K562 (cell line): ENCODE results near the gene RAE1. TPM values are rescaled to one million over a fixed set of nuclear protein-coding genes. Genes with fewer than 3 reads are reported as not detected.

Source experiments
- ATAC-seq: fragments of 200-7000 bp; cut with Tn5 transposase; 3 replicates; pipeline ENCODE4 v1.9.1; 2020; ENCODE audit warnings: moderate library complexity
- BruUV-seq: library from RNA; stranded (reverse); fragments of 400-500 nt; replicated peaks from 2 replicates; lab custom pipeline; 2021; lab: Mats Ljungman, UMichigan
- CTCF ChIA-PET: fragments of 300-600 bp; formaldehyde crosslinking; extraction: SDS; loops from one replicate; lab custom pipeline; 2021; ENCODE audit warnings: low intra/inter-chr PET ratio; lab: Yijun Ruan, JAX
- POLR2A ChIA-PET: fragments of 300-600, 350-650 bp; sonication (Branson Sonifier 250); formaldehyde crosslinking; extraction: SDS; loops from one replicate; lab custom pipeline; 2021; ENCODE audit warnings: antibody characterized with exemption, inconsistent platforms; lab: Yijun Ruan, JAX
- DNase-seq, 4 experiments: peaks; one replicate each; pipeline versions ENCODE4 v3.0.0 to v3.0.0-alpha.2; 2011 to 2018; ENCODE audit warnings: low spot score in 3 of 4, mixed read lengths in 3 of 4; ENCODE audit errors: extremely low read depth in 1 of 4
- FAIRE-seq: peaks from 2 replicates; lab custom pipeline; 2011; peaks lifted over from hg19 to GRCh38; lab: Jason Lieb, UNC
- H2AFZ ChIP-seq: 2 replicates; pipeline ENCODE4 v1.6.0; 2011; ENCODE audit warnings: low read depth, low read length, control low read depth, inconsistent platforms
- H3K27ac ChIP-seq: fragments of 200-600 bp; 3 replicates; pipeline ENCODE4 v1.8.0; 2011; ENCODE audit warnings: low read depth, mild to moderate bottlenecking, control low read depth, inconsistent platforms, low read length, moderate library complexity, mixed read lengths; ENCODE audit errors: extremely low read depth
- H3K27me3 ChIP-seq, 2 experiments: fragments of 300-600 bp in 1 of 2; 2 replicates in 1 of 2; 3 replicates in 1 of 2; pipeline versions ENCODE4 v1.6.0 to v1.8.0; 2011; ENCODE audit warnings: inconsistent platforms in 2 of 2, low read length in 2 of 2, mild to moderate bottlenecking in 1 of 2, mixed read lengths in 1 of 2, moderate library complexity in 1 of 2; ENCODE audit not compliant: control insufficient read depth in 2 of 2, insufficient read depth in 2 of 2
- H3K36me3 ChIP-seq: fragments of 300-600 bp; 3 replicates; pipeline ENCODE4 v1.8.0; 2011; ENCODE audit warnings: mild to moderate bottlenecking, low read length, inconsistent platforms; ENCODE audit not compliant: control insufficient read depth, insufficient read depth
- H3K4me1 ChIP-seq, 2 experiments: fragments of 200-600 bp in 1 of 2; replicated peaks in 1 of 2; 2 replicates in 1 of 2; 3 replicates in 1 of 2; pipeline versions ENCODE4 v1.5.1 to v1.8.0; 2011; ENCODE audit warnings: inconsistent platforms in 2 of 2, low read length in 2 of 2, mild to moderate bottlenecking in 1 of 2, mixed read lengths in 1 of 2, moderate library complexity in 1 of 2; ENCODE audit not compliant: control insufficient read depth in 2 of 2, insufficient read depth in 2 of 2
- H3K4me2 ChIP-seq: 2 replicates; pipeline ENCODE4 v1.6.1; 2011; ENCODE audit warnings: low read length, control low read depth, inconsistent platforms, mixed read lengths; ENCODE audit not compliant: insufficient read depth
- H3K4me3 ChIP-seq: fragments of 200-600 bp; sonication (generic), shearing (Covaris generic); 2 replicates; pipeline ENCODE4 v1.5.1; 2016; ENCODE audit warnings: control low read depth, inconsistent platforms
- H3K79me2 ChIP-seq: fragments of 200-600 bp; 3 replicates; pipeline ENCODE4 v1.8.0; 2011; ENCODE audit warnings: low read length, inconsistent platforms; ENCODE audit not compliant: control insufficient read depth, insufficient read depth
- H3K9ac ChIP-seq, 2 experiments: 2 replicates each; pipeline versions ENCODE4 v1.6.0 to v1.6.1; 2011; ENCODE audit warnings: low read depth in 2 of 2, low read length in 2 of 2, control low read depth in 1 of 2, inconsistent platforms in 1 of 2, mild to moderate bottlenecking in 1 of 2, mixed read lengths in 1 of 2; ENCODE audit not compliant: insufficient read depth in 1 of 2
- H3K9me1 ChIP-seq: one replicate; pipeline ENCODE4 v1.6.0; 2011; ENCODE audit warnings: inconsistent platforms, mild to moderate bottlenecking, low read length, moderate library complexity; ENCODE audit not compliant: control insufficient read depth, insufficient read depth
- H3K9me3 ChIP-seq: replicated peaks from 2 replicates; pipeline ENCODE4 v1.5.1; 2011; ENCODE audit warnings: low read depth, low read length, inconsistent platforms; ENCODE audit not compliant: control insufficient read depth, insufficient read depth
- H4K20me1 ChIP-seq: replicated peaks from 2 replicates; pipeline ENCODE4 v1.6.1; 2011; ENCODE audit warnings: low read length, inconsistent platforms, mixed read lengths; ENCODE audit not compliant: control insufficient read depth, insufficient read depth
- HMG20A ChIP-seq: fragments of 450-650 bp; formaldehyde crosslinking; conservative IDR thresholded peaks from 2 replicates; pipeline ENCODE4 v1.4.0; 2020; ENCODE audit warnings: mild to moderate bottlenecking, mixed read lengths
- KAT8 ChIP-seq: fragments of 450-650 bp; IDR thresholded peaks from 2 replicates; pipeline ENCODE4 v1.6.1; 2016; ENCODE audit warnings: low read depth, mild to moderate bottlenecking
- WGBS: fragments of 100-300 bp; shearing (Covaris generic); methylation state at CpG from one replicate; pipeline ENCODE4 v1.1.6; 2016; ENCODE audit warnings: low coverage, mixed read lengths; ENCODE audit not compliant: insufficient coverage; ENCODE audit errors: missing lambda C conversion rate; 5-methylcytosine and 5-hydroxymethylcytosine counted together
- in situ Hi-C: fragments of 300-500 bp; cut with MboI; formaldehyde crosslinking; loops from 4 replicates; pipeline ENCODE4 v1.15.0; 2018; ENCODE audit warnings: inconsistent platforms, mixed read lengths
- intact Hi-C: fragments of 100-400 bp; cut with micrococcal nuclease; formaldehyde crosslinking; loops from 2 replicates; pipeline ENCODE4 v1.14.2; 2022
- polyA plus RNA-seq, 8 experiments: library from polyadenylated mRNA; depleted of rRNA in 4 of 8; stranded (reverse) in 5 of 8; unstranded in 3 of 8; fragments of >200 nt; fragmentation: Nextera tagmentation in 2 of 8; fragmentation: Illumina TruSeq in 1 of 8; extraction: Ambion mirVana in 2 of 8; extraction: Trizol in 1 of 8; gene quantifications; 2 replicates each; pipeline versions ENCODE4 v1.2.1 to v1.2.3, GENCODE V29; 2011 to 2014; ENCODE audit warnings: inconsistent platforms in 1 of 8, missing spikeins in 1 of 8
- total RNA-seq, 7 experiments: library from RNA; depleted of rRNA in 6 of 7; stranded (reverse); fragments of >200 nt in 6 of 7; fragmentation: Illumina TruSeq in 2 of 7; extraction: Trizol in 2 of 7; gene quantifications; 2 replicates each; pipeline versions ENCODE4 v1.2.1 to v1.2.3, GENCODE V29; 2011 to 2021; ENCODE audit warnings: low replicate concordance in 1 of 7
- TF ChIP-seq, protein P1 (sequence below), 2 experiments: fragments of 450-650 bp; formaldehyde crosslinking in 1 of 2; IDR thresholded peaks; 2 replicates each; pipeline versions ENCODE4 v1.4.0 to v1.6.1; 2014 to 2020; ENCODE audit warnings: mild to moderate bottlenecking in 2 of 2, borderline replicate concordance in 1 of 2, low read depth in 1 of 2
- TF ChIP-seq, protein P2 (sequence below): fragments of 450-650 bp; IDR thresholded peaks from 2 replicates; pipeline ENCODE4 v1.6.1; 2016; ENCODE audit warnings: missing biosample characterization, missing genetic modification characterization
- TF ChIP-seq, protein P3 (sequence below), 3 experiments: IDR thresholded peaks in 2 of 3; conservative IDR thresholded peaks in 1 of 3; 2 replicates each; pipeline ENCODE4 v1.5.1; 2011 to 2012; ENCODE audit warnings: low read length in 3 of 3, mild to moderate bottlenecking in 3 of 3, control low read depth in 2 of 3, improper control_type of control experiment in 1 of 3, inconsistent platforms in 1 of 3, low read depth in 1 of 3, mixed read lengths in 1 of 3, moderate library complexity in 1 of 3; ENCODE audit not compliant: insufficient read depth in 2 of 3

The RAE1 gene
- total and polyA plus RNA-seq, 9 of the 15 experiments (the other 6 are each of a cell fraction or from before 2014, with no cell fraction given): 33.7 to 248 (median 77.7) TPM

DNA sequence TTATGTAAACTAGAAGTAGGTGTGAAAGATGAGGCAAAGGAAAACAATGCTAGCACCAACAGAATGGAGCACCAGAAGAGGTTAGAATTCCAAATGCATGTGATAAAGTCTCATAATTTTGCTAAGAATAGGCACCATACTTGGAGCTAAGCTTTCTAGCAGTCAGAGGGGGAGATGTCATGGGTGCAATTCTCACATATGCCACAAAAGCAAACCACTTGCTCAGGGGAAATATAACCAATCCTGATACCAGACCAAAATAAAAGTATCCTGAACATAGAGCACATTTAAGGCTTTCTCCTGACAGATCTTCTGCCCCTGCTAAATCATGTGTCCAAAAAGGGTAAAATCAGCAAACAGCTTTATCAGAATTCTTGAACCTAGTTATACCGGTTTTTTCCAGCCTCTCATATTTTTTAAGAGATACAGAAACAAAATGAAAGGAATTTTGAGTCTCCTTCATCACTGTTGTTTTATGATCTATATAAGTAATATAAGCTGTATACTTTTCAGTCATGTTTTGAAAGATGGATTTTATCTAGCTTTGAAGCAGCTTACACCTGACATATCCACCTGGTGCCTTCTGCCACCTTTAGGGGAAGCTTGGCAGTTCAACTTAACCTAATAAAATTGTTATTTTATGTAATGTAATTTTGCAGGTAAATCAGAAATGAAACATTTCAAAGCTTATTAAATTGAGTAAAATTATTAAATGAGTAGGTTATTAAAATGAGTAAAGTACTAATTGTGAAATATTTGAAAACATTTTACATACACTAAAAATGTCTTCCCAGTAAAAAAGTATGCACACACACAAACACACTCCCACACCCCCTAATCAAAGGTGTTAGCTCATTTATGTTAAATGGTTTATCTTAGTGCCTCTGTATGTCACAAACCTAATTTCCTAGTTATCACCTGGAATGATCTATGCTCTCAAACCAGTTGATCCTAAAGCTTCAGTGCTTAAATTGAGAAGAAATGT, 18.7 kb upstream of the RAE1 start:
- Histone ChIP-seq H3K27ac (no peak overlapping the region), H3K9ac (no peak overlapping the region), H3K27me3 (peaks cover 6 to 20% of the 10 kb centered on the region in 2 experiments; a peak in 3 of 5 replicates), H3K4me3 (no peak overlapping the region), H3K79me2 (no peaks in the 10 kb centered on the region), H3K36me3 (no peaks in the 10 kb centered on the region), H4K20me1 (no peaks in the 10 kb centered on the region), H3K9me3 (no peaks in the 10 kb centered on the region), H3K4me2 (no peak overlapping the region), H2AFZ (no peak overlapping the region), H3K9me1 (no peaks in the 10 kb centered on the region), H3K4me1 (peaks cover 2 to 7% of the 10 kb centered on the region in 2 experiments; a peak in 2 of 5 replicates)
- BruUV-seq: no TSS peak
- no peak for FAIRE-seq
- ATAC-seq: no peak
- DNase-seq: no peak
- in situ Hi-C loops (no loop called here), intact Hi-C loops (no loop called here)
- CTCF ChIA-PET: interaction anchor here (0.7 kb wide), 1 partner anchor 223 kb away, joined by 3 read pairs; no protein-coding TSS in a partner anchor
- WGBS: 6% methylated on average over 1 of the region's 1 CpG
- TF ChIP-seq, protein P1, sequence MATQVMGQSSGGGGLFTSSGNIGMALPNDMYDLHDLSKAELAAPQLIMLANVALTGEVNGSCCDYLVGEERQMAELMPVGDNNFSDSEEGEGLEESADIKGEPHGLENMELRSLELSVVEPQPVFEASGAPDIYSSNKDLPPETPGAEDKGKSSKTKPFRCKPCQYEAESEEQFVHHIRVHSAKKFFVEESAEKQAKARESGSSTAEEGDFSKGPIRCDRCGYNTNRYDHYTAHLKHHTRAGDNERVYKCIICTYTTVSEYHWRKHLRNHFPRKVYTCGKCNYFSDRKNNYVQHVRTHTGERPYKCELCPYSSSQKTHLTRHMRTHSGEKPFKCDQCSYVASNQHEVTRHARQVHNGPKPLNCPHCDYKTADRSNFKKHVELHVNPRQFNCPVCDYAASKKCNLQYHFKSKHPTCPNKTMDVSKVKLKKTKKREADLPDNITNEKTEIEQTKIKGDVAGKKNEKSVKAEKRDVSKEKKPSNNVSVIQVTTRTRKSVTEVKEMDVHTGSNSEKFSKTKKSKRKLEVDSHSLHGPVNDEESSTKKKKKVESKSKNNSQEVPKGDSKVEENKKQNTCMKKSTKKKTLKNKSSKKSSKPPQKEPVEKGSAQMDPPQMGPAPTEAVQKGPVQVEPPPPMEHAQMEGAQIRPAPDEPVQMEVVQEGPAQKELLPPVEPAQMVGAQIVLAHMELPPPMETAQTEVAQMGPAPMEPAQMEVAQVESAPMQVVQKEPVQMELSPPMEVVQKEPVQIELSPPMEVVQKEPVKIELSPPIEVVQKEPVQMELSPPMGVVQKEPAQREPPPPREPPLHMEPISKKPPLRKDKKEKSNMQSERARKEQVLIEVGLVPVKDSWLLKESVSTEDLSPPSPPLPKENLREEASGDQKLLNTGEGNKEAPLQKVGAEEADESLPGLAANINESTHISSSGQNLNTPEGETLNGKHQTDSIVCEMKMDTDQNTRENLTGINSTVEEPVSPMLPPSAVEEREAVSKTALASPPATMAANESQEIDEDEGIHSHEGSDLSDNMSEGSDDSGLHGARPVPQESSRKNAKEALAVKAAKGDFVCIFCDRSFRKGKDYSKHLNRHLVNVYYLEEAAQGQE (IDR thresholded peaks at IDR 0.05; ENCODE audit: borderline replicate concordance): peak; percentile 5; the same call in 1 of the 2 replicates
- TF ChIP-seq, protein P1 (CRISPR knock-in tag; IDR thresholded peaks at IDR 0.05; ENCODE audit: low read depth): no peak
- TF ChIP-seq HMG20A: no peak
- TF ChIP-seq, protein P2, sequence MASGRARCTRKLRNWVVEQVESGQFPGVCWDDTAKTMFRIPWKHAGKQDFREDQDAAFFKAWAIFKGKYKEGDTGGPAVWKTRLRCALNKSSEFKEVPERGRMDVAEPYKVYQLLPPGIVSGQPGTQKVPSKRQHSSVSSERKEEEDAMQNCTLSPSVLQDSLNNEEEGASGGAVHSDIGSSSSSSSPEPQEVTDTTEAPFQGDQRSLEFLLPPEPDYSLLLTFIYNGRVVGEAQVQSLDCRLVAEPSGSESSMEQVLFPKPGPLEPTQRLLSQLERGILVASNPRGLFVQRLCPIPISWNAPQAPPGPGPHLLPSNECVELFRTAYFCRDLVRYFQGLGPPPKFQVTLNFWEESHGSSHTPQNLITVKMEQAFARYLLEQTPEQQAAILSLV: no peak
- TF ChIP-seq, protein P3, sequence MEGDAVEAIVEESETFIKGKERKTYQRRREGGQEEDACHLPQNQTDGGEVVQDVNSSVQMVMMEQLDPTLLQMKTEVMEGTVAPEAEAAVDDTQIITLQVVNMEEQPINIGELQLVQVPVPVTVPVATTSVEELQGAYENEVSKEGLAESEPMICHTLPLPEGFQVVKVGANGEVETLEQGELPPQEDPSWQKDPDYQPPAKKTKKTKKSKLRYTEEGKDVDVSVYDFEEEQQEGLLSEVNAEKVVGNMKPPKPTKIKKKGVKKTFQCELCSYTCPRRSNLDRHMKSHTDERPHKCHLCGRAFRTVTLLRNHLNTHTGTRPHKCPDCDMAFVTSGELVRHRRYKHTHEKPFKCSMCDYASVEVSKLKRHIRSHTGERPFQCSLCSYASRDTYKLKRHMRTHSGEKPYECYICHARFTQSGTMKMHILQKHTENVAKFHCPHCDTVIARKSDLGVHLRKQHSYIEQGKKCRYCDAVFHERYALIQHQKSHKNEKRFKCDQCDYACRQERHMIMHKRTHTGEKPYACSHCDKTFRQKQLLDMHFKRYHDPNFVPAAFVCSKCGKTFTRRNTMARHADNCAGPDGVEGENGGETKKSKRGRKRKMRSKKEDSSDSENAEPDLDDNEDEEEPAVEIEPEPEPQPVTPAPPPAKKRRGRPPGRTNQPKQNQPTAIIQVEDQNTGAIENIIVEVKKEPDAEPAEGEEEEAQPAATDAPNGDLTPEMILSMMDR (IDR thresholded peaks at IDR 0.05 in 2 of 3, conservative IDR thresholded peaks at IDR 0.05 in 1 of 3; ENCODE audit: insufficient read depth in 2 of 3, low read depth in 1 of 3, low read length in 3 of 3): peak in 1 of 3 experiments; percentile 16; a peak in 1 of 6 replicates
- TF ChIP-seq KAT8: no peak
- POLR2A ChIA-PET: no interaction called here
